HG03558 (cell line): ENCODE measurements around the gene SLC38A7.
"Not testable (repeated sequence)": the region's sequence is repeated elsewhere in the genome, so short reads cannot be mapped to it uniquely, and the experiment has no call there.

ENCODE experiments used
- ATAC-seq: cut with Tn5 transposase; IDR thresholded peaks from one replicate; pipeline ENCODE4 v1.9.1; 2021; ENCODE audit warnings: moderate number of reproducible peaks; ENCODE audit not compliant: unreplicated experiment; ENCODE audit errors: extremely low read depth

Gene SLC38A7

GRCh38 chr16:58684354-58685083 is at the start of gene SLC38A7:
SLC38A7 (minus strand) TSS chr16:58684770; CDS start chr16:58680126, 4,644 bp downstream.
- peak; percentile 96 for ATAC-seq

GRCh38 chr16:58733671-58734458 is 49.3 kb upstream of the SLC38A7 start, which contains the start of gene GOT2:
GOT2 (minus strand) TSS chr16:58734316; CDS start chr16:58734228, 88 bp downstream.
- ATAC-seq: peak; percentile 87

- no peak for ATAC-seq
Observed at GRCh38 chr16:58733248-58733670, 48.7 kb upstream of the SLC38A7 start.

GRCh38 chr16:58732545-58733247 is 48.1 kb upstream of the SLC38A7 start:
- peak; percentile 48 for ATAC-seq

GRCh38 chr16:58730724-58731370 is 46.3 kb upstream of the SLC38A7 start:
- ATAC-seq: no peak

GRCh38 chr16:58727796-58728568 is 43.4 kb upstream of the SLC38A7 start:
- ATAC-seq: no peak

- no peak for ATAC-seq
Observed at GRCh38 chr16:58727028-58727781, 42.6 kb upstream of the SLC38A7 start.

- ATAC-seq: no peak
Observed at GRCh38 chr16:58723109-58723508, 38.5 kb upstream of the SLC38A7 start.

GRCh38 chr16:58717994-58718393 is 33.4 kb upstream of the SLC38A7 start:
- ATAC-seq: no peak

- ATAC-seq: no peak
Observed at GRCh38 chr16:58716468-58716867, 31.9 kb upstream of the SLC38A7 start.

- ATAC-seq: no peak
Observed at GRCh38 chr16:58713742-58714141, 29.2 kb upstream of the SLC38A7 start.

GRCh38 chr16:58709333-58709732 is 24.8 kb upstream of the SLC38A7 start:
- no peak for ATAC-seq

- ATAC-seq: no peak
Observed at GRCh38 chr16:58699151-58699550, 14.6 kb upstream of the SLC38A7 start.

GRCh38 chr16:58695368-58695767 is 10.8 kb upstream of the SLC38A7 start:
- no peak for ATAC-seq

- no peak for ATAC-seq
Observed at GRCh38 chr16:58692450-58692849, 7.9 kb upstream of the SLC38A7 start.

- not testable (repeated sequence) for ATAC-seq
Observed at GRCh38 chr16:58686985-58687706, 2.6 kb upstream of the SLC38A7 start.

GRCh38 chr16:58685084-58685449 is 497 bp upstream of the SLC38A7 start:
- ATAC-seq: no peak

GRCh38 chr16:58684001-58684353 is 593 bp downstream of the SLC38A7 start:
- ATAC-seq: no peak
